ENCODE results near the gene CCNT1.

DNA sequence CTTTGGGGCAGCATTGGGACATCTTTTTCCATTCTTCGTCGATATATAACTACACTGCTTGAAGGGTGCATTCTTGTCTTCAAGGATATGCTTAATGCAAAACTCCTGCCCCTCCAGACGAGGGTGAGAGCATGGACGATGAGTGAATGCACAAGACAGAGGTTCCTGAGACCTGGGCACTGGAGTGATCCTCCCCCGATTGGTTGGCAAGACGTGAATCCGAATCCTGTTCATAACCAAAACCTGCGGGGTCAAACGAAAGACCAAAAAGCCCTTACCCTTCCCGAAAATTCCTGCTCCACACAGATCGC is 35.2 kb downstream of the CCNT1 start:
- TF ChIP-seq, protein P1, sequence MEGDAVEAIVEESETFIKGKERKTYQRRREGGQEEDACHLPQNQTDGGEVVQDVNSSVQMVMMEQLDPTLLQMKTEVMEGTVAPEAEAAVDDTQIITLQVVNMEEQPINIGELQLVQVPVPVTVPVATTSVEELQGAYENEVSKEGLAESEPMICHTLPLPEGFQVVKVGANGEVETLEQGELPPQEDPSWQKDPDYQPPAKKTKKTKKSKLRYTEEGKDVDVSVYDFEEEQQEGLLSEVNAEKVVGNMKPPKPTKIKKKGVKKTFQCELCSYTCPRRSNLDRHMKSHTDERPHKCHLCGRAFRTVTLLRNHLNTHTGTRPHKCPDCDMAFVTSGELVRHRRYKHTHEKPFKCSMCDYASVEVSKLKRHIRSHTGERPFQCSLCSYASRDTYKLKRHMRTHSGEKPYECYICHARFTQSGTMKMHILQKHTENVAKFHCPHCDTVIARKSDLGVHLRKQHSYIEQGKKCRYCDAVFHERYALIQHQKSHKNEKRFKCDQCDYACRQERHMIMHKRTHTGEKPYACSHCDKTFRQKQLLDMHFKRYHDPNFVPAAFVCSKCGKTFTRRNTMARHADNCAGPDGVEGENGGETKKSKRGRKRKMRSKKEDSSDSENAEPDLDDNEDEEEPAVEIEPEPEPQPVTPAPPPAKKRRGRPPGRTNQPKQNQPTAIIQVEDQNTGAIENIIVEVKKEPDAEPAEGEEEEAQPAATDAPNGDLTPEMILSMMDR (conservative IDR thresholded peaks at IDR 0.05; ENCODE audit: low read depth, low read length): no peak
- TF ChIP-seq FOS (IDR thresholded peaks at IDR 0.05; ENCODE audit: low read depth, low read length) (no peak), MAFK (IDR thresholded peaks at IDR 0.05; ENCODE audit: low read depth, low read length) (no peak), POLR2A (IDR thresholded peaks at IDR 0.05; ENCODE audit: low read depth, low read length) (no peak), MXI1 (IDR thresholded peaks at IDR 0.05; ENCODE audit: borderline replicate concordance, low read depth, low read length) (no peak), RFX5 (IDR thresholded peaks at IDR 0.05; ENCODE audit: low read depth, low read length) (no peak), RAD21 (IDR thresholded peaks at IDR 0.05; ENCODE audit: low read length) (no peak)
